C4-2B (cell line): Measurements from ENCODE around the gene TAS2R43.

ENCODE experiments used
- ZFX ChIP-seq: fragments of 450-650 bp; IDR thresholded peaks from 2 replicates; pipeline ENCODE4 v1.6.1; 2017
- TF ChIP-seq, protein P1 (sequence below): fragments of 450-650 bp; conservative IDR thresholded peaks from 2 replicates; pipeline ENCODE4 v1.5.1; 2017; ENCODE audit warnings: mild to moderate bottlenecking

DNA sequence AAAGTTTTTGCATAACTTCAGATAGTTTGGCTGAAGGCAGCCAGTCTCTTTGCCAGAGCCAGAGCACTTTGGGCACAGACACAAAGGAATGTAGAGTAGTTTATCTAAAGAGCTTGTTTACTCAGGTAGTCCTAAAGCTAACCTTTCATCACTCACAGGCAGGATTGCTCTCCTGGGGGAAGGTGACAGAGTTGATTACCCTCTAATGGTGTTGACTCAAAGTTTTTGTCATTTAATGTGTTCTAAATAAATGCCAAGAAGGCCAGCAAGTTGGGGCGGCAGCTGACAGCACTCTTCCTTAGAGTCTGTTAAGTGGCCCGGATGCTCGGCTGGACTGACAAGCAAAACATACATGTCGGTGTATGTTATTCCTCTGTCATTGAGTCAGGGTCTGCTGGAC is 20.7 kb downstream of the TAS2R43 start:
- TF ChIP-seq, protein P1, sequence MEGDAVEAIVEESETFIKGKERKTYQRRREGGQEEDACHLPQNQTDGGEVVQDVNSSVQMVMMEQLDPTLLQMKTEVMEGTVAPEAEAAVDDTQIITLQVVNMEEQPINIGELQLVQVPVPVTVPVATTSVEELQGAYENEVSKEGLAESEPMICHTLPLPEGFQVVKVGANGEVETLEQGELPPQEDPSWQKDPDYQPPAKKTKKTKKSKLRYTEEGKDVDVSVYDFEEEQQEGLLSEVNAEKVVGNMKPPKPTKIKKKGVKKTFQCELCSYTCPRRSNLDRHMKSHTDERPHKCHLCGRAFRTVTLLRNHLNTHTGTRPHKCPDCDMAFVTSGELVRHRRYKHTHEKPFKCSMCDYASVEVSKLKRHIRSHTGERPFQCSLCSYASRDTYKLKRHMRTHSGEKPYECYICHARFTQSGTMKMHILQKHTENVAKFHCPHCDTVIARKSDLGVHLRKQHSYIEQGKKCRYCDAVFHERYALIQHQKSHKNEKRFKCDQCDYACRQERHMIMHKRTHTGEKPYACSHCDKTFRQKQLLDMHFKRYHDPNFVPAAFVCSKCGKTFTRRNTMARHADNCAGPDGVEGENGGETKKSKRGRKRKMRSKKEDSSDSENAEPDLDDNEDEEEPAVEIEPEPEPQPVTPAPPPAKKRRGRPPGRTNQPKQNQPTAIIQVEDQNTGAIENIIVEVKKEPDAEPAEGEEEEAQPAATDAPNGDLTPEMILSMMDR, result no peak
- TF ChIP-seq ZFX, result no peak
